Measurements from ENCODE around the gene PISD.

DNA sequence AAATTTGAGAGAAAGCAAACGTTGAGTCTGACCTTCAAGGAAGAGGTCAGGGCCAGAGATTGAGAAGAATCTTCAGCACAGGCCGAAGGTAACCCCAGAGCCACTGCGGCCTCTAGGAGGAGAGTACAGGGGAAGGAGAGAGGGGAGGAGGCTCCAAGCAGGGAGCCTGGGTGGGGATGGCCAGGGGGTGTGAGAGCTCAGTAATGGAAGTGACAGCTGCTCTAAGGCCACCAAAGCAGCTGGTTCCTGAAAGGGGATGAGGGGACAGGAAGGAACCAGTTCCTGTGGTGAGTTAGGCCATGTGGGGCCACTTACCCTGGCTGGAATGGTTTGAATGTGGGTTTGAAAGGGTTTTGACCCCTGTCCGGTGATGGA lies 46.1 kb downstream of the PISD start:
- TF ChIP-seq, protein P1, sequence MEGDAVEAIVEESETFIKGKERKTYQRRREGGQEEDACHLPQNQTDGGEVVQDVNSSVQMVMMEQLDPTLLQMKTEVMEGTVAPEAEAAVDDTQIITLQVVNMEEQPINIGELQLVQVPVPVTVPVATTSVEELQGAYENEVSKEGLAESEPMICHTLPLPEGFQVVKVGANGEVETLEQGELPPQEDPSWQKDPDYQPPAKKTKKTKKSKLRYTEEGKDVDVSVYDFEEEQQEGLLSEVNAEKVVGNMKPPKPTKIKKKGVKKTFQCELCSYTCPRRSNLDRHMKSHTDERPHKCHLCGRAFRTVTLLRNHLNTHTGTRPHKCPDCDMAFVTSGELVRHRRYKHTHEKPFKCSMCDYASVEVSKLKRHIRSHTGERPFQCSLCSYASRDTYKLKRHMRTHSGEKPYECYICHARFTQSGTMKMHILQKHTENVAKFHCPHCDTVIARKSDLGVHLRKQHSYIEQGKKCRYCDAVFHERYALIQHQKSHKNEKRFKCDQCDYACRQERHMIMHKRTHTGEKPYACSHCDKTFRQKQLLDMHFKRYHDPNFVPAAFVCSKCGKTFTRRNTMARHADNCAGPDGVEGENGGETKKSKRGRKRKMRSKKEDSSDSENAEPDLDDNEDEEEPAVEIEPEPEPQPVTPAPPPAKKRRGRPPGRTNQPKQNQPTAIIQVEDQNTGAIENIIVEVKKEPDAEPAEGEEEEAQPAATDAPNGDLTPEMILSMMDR (IDR thresholded peaks at IDR 0.05; ENCODE audit: insufficient read depth, low read length): no peak
- TF ChIP-seq, protein P2, sequence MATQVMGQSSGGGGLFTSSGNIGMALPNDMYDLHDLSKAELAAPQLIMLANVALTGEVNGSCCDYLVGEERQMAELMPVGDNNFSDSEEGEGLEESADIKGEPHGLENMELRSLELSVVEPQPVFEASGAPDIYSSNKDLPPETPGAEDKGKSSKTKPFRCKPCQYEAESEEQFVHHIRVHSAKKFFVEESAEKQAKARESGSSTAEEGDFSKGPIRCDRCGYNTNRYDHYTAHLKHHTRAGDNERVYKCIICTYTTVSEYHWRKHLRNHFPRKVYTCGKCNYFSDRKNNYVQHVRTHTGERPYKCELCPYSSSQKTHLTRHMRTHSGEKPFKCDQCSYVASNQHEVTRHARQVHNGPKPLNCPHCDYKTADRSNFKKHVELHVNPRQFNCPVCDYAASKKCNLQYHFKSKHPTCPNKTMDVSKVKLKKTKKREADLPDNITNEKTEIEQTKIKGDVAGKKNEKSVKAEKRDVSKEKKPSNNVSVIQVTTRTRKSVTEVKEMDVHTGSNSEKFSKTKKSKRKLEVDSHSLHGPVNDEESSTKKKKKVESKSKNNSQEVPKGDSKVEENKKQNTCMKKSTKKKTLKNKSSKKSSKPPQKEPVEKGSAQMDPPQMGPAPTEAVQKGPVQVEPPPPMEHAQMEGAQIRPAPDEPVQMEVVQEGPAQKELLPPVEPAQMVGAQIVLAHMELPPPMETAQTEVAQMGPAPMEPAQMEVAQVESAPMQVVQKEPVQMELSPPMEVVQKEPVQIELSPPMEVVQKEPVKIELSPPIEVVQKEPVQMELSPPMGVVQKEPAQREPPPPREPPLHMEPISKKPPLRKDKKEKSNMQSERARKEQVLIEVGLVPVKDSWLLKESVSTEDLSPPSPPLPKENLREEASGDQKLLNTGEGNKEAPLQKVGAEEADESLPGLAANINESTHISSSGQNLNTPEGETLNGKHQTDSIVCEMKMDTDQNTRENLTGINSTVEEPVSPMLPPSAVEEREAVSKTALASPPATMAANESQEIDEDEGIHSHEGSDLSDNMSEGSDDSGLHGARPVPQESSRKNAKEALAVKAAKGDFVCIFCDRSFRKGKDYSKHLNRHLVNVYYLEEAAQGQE (IDR thresholded peaks at IDR 0.05; ENCODE audit: insufficient replicate concordance, low read depth): no peak
- TF ChIP-seq POLR2AphosphoS5 (IDR thresholded peaks at IDR 0.05; ENCODE audit: low read depth): peak; percentile 18

Data from HL-60 (cell line).